Measurements from ENCODE around the gene KLHL29.

DNA sequence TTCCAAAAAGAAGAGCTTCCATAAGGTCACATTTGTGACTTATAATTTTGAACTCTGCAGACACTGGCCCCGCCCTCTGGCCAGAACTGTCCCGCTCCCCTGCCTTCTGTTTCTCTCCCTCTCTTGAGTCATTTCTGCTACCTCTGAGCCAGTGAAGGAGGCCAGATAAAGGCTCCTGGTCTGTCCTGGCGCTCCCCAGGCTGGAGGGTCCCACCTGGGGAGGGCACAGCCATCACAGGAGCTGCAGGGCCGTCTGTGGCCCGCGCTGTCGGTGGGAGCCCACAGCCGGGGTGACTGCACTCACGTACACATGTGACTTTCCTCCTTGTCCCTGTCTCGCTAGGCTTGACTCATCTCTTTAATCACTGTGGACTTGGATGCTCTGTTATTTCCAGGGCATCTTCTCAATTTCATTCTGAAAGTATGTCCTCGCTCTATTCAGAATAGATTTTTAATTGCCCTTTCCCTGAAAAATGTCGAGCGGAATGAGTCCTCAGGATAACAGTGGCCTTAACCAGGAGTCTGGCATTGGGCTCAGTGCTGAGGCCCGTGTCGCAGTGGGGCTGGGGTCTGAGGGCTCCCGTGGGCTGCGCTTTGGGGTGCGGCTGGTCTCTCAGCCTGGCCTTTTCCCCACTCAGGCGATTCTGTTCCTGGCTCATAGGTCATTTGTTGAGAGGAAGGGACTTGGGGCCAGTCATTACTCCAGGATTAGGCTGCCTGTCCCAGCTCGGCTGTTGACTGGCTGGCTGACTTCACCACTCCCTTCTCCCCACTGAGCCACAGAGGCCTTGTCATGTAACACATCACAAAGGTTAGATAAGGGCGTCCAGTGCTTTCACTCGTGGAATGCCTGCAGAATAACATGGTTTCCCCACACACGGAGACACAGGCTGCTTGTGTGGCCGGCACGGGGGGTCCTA lies 34.5 kb downstream of the KLHL29 start:
- TF ChIP-seq, protein P1, sequence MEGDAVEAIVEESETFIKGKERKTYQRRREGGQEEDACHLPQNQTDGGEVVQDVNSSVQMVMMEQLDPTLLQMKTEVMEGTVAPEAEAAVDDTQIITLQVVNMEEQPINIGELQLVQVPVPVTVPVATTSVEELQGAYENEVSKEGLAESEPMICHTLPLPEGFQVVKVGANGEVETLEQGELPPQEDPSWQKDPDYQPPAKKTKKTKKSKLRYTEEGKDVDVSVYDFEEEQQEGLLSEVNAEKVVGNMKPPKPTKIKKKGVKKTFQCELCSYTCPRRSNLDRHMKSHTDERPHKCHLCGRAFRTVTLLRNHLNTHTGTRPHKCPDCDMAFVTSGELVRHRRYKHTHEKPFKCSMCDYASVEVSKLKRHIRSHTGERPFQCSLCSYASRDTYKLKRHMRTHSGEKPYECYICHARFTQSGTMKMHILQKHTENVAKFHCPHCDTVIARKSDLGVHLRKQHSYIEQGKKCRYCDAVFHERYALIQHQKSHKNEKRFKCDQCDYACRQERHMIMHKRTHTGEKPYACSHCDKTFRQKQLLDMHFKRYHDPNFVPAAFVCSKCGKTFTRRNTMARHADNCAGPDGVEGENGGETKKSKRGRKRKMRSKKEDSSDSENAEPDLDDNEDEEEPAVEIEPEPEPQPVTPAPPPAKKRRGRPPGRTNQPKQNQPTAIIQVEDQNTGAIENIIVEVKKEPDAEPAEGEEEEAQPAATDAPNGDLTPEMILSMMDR (conservative IDR thresholded peaks at IDR 0.05; ENCODE audit: low read depth, low read length) = no peak
- no peak for TF ChIP-seq EZH2phosphoT487 (IDR thresholded peaks at IDR 0.05; ENCODE audit: borderline replicate concordance, low read length)
